HG03135 (cell line): ENCODE results near the gene ARHGEF6.

Experiments
- ATAC-seq: cut with Tn5 transposase; IDR thresholded peaks from one replicate; pipeline ENCODE4 v1.9.1; 2021; ENCODE audit warnings: mild to moderate bottlenecking, moderate library complexity; ENCODE audit not compliant: unreplicated experiment

Gene ARHGEF6

DNA sequence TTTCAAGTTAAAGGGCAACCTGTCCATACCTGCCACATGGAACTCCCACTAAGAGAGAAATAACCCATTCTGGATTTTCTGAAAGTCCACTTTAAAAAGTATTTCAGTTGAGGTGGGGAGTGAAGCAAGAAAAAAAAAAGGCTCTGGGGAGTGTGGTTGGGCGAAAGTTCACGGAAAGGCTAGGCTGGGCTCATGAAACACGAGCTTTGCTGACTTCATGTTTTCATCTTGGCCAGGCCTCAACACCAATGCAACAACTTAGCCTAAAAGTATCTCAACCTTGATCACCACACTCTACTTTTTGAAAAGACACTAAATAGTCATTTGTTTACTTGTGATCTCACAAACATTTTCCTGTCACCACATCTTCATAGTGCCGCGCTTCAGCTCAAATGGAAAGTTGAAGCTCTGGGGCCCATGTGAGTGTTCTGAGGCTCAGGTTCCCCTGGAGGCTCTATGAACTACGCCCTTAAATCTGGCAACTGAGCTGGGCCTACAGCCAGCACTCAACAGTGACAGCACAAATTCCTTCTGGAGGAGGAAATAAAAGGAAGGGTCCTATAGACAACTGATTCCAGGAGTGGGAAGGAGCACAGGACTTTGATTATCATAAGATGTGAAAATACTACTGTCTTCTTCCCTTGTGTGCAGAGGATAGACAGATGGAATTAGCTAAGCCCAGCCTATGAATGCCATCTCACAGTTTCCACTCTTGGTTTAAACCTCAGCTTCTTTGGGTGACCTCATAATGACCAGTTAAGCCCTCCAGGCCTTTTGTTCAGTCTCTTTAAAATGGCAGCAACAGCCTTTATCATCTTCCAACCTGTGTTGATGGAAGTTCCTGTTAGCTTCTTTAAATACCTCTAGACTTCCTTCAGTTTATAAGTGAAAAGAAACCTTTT, 127.7 kb downstream of the ARHGEF6 start:
- no peak for ATAC-seq

- no peak for ATAC-seq
These were observed 129.9 kb downstream of the ARHGEF6 start for GRCh38 chrX:136650811-136651210.

DNA sequence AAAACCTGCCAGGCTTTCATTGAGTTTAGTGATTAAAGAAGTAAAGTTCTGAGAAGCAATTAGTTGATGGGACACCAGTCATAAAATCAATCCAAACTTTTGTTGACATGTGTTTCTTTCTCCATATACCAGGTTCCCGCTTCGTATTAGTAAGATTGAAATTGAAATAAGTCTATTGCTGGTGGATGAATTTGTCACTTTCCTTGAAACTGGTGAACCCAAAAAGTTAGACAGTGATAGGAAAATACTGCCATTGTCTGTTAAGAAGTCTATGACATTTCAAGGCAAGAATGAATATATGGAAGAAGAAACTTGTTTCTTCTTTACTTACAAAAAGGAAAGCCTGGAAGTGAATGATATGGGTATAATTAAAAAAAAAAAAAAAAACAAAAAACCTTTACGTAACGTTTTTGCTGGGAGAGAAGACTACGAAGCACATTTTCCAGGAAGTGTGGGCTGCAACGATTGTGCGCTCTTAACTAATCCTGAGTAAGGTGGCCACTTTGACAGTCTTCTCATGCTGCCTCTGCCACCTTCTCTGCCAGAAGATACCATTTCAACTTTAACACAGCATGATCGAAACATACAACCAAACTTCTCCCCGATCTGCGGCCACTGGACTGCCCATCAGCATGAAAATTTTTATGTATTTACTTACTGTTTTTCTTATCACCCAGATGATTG, 132.9 kb downstream of the ARHGEF6 start, which contains the start of gene CD40LG:
CD40LG (plus strand) TSS at position 482 of the 684 bp plus-strand sequence; CDS start at position 573, 91 bp downstream.
- no peak for ATAC-seq

DNA sequence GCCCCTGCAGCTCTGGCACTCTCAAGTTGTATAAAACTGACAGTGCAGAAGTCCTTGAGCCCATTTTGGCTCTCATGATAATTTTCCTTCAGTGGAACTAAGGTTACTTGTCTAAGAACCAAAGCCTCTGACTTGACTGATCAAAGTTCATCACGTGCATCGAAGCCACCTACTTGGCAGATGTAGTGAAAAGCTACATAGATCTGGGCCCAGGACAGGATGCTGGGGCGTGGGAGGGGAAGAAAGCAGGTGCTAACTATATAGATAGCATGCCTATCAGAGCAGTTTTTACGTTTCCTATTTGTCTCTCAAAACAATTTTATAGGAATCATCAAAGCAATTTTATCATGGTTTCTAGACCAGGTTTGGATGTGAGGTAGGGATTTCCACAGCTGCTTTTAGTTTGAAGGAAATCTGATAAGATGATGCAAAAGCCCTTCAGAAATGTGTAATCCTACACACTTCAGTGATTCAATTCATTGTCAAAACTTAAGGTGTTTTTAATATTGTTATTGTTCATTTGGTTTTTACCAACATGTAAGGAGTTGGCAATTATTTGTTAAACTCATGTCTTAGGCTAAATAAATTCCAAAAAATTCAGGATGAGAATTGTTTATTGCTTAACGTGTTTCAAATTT, 134.0 kb downstream of the ARHGEF6 start:
- ATAC-seq: no peak

- no peak for ATAC-seq
These were observed 137.5 kb downstream of the ARHGEF6 start for GRCh38 chrX:136643243-136643642.

GRCh38 chrX:136639506-136640176, 141.1 kb downstream of the ARHGEF6 start:
- no peak for ATAC-seq

DNA sequence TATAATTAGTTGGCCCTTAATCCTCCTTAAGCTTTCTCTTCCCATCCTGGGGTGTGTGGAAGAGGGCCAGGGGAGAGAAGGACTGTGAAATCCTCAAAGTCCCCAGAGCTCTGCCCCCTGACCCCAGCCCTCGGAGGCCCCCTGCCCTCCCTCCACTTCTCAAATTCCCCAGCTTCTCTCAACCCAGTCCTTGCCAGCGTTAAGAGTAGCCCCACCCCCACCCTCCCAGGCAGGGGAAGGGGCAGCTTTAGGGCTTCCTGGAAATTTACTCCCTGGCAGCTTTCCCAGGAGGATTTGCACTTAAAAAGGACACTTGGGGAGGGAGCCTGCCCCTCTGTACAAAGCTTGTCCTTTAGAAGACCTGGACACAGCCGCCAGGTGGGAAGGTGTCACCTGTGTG, 144.6 kb downstream of the ARHGEF6 start:
- ATAC-seq: no peak

- peak; percentile 58 for ATAC-seq
These were observed 145.5 kb downstream of the ARHGEF6 start for GRCh38 chrX:136635235-136635634.

DNA sequence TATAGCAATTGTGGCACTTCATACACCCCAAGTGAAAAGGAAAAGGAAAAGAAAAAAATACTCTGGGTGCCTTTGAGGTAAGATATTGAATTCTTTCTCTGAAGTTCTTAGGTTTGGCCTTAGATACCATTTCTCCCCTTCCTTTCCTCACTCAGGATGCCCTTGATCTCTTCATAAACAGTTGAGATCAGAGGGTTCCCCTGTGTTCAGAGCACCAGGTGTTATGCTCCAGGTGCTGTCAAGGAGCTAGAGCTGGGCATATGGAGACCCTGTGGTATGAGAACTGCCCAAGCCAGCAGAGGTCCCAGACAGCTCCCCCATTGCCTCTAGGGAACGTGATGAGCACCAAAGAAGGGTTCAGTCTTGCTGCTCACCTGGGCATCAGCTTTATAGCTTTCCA, 149.9 kb downstream of the ARHGEF6 start:
- no peak for ATAC-seq

GRCh38 chrX:136629084-136629750, 151.5 kb downstream of the ARHGEF6 start:
- ATAC-seq: no peak

- ATAC-seq: no peak
These were observed 153.3 kb downstream of the ARHGEF6 start for GRCh38 chrX:136627409-136627808.

GRCh38 chrX:136626891-136627290, 153.8 kb downstream of the ARHGEF6 start:
- ATAC-seq: no peak

DNA sequence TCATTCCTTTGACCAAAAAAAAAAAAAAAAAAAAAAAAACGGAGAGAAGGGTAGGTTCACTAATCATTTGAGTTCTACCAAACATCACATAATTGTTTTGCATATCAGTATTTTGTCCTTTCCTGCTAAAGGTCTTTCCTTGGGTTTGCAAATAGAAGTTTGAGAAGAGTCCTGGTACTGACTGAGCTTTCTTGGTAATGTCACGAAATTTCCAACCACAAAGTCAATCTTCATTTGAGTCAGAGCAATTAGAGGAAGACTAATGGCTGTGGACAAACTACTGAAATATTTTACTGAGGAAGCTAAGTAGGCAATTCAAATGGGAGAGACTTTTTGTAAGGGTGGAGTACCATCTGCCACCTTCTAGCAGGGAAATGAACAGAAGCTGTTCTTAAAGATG, 154.5 kb downstream of the ARHGEF6 start:
- ATAC-seq: no peak

DNA sequence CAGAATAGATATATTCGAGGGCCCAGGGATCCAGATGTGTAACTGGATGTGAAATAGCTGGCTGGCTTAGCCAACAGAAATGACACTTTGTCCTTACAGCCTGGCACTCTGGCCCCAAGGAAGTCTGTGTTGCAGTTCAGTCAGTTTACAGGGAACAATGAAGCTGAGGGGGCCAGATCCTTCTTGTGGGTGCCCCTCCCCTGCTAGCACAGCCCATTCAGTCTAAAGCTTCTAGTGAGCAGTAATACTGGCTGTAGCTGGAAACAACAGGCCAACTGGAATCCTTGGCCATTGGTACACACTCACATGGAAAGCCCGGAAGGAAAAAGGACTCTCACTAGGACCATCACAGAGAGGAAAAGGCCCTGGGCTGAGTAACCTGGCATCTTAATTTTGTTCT, 155.5 kb downstream of the ARHGEF6 start:
- no peak for ATAC-seq

- no peak for ATAC-seq
These were observed 157.3 kb downstream of the ARHGEF6 start for GRCh38 chrX:136623396-136623795.

DNA sequence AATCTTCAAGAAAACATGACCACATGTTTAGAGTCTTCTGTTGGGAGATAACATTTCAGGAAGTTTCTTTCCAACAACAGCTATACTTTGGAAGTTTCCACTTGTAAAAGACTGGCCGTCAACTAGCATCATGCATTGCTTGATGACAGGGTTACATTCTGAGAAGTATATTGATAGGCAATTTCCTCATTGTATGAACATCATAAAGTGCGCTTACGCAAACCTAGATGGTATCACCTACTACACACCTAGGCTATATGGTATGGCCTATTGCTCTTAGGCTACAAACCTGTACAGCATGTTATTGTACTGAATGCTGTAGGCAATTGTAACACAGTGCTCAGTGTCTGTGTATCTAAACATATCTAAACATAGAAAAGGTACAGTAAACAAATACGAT, 158.2 kb downstream of the ARHGEF6 start:
- ATAC-seq: no peak

DNA sequence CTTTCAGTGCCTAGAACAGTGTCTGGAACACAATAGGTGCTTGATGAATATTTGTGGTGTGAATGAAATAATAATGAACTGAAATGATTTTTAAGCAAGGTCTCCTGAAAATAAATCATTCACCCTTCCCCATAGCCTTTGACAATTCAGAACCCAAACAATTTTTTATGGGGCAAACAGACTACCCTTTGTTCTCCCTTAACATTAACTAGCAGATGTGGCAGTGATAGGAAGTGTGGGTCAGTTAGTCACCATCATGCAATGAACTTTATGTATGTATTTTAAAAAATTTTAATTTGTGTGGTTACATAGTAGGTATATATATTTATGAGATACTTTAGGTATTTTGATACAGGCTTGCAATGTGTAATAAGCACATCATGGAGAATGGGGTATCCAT, 160.0 kb downstream of the ARHGEF6 start:
- no peak for ATAC-seq

- ATAC-seq: no peak
These were observed 160.7 kb downstream of the ARHGEF6 start for GRCh38 chrX:136619899-136620505.

DNA sequence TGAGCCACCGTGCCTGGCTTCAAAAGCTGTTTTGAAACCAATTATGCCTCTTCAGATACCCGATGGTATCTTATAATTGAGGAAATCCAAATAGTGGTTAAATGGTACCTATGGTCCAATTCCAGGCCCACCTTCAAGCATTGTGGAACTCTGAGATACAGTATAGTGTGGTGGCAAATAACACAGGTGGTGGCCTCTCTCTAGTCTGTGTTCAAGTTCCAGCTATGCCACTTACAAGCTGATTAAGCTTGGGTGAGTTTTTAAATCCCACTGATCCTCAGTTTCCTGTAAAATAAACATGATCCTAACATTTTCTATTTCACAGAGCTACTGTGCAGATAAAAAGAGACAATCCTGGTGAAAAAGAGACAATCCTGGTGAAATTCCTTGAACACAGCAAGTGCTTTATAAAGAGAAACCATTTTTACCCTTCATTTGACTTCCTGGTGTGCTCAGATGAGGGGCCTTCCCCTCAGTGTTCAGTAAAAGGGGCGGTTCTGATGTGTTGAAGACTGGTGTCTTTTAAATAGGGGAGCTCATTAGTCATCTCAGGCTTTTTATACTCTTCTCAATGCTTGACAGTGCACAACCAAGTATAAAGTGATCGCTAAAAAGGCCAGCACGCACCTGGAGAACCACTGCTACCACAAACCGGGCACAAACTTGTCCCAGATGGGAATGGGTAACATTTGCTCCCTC, 163.6 kb downstream of the ARHGEF6 start:
- peak; percentile 92 for ATAC-seq
